Measurements from ENCODE around the gene ABCA8. TPM values are rescaled to one million over a fixed set of nuclear protein-coding genes. Genes with fewer than 3 reads are reported as not detected.

ABCA8 gene
- total RNA-seq, 1 donor from 2014 or later: 2.6 TPM

DNA sequence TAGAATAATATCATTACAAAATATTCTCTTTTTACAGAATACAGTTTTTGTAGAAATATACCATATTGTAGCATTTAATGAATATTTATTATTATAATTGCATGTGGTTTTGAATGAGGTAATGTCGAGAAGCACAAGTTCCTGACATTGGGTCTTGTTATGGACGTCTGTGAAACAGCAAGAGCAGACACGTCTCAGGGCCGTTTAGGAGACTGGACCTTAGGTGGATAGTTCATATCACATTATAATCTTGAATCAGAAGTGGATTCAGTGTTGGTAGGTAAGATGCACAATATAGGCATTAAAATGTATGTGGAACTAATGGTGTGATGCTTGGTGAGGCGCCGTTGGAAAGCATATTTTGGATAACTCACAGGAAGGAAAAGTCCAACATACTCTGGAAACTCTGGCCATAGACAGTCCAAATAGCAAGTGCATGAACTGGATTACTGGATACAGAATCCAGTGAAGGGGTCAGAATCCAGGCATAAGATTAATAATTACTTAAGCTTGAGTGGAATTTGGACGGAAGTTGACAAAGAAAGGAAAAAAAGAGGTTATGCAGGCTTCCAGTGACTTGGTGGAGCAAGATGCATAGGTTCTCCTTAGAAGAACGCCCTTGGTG, 17.2 kb downstream of the ABCA8 start:
- peaks cover 8% of the 10 kb centered on the region for H3K9me3 Mint-ChIP-seq

DNA sequence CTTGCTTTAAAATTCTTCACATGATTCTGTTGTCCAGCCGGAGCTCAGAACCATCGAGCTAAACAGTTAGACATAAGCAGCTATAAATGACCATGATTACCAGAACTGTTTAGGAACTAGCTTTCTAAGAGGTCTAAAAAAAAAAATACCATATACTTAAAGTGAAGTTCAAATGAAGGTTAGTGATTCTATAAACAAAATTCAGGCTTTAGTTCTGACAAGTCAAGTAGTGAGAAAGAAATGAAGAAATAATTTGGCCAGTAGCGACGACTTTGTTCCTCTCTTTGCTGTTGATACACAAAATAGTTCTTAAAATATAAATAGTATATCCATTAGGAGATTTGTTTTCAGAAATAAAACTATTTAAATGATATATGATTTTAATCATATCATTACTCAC, 27.7 kb downstream of the ABCA8 start:
- Mint-ChIP-seq H3K9me3 (no peaks in the 10 kb centered on the region), H3K27me3 (ENCODE audit: low read depth) (peaks cover 17% of the 10 kb centered on the region), H3K36me3 (no peaks in the 10 kb centered on the region), H3K27ac (no peak overlapping the region), H3K4me1 (no peaks in the 10 kb centered on the region), H3K4me3 (no peak overlapping the region)
- no peak for DNase-seq (ENCODE audit: low spot score in 2 of 2, unreplicated experiment in 2 of 2)
- TF ChIP-seq, protein P1, sequence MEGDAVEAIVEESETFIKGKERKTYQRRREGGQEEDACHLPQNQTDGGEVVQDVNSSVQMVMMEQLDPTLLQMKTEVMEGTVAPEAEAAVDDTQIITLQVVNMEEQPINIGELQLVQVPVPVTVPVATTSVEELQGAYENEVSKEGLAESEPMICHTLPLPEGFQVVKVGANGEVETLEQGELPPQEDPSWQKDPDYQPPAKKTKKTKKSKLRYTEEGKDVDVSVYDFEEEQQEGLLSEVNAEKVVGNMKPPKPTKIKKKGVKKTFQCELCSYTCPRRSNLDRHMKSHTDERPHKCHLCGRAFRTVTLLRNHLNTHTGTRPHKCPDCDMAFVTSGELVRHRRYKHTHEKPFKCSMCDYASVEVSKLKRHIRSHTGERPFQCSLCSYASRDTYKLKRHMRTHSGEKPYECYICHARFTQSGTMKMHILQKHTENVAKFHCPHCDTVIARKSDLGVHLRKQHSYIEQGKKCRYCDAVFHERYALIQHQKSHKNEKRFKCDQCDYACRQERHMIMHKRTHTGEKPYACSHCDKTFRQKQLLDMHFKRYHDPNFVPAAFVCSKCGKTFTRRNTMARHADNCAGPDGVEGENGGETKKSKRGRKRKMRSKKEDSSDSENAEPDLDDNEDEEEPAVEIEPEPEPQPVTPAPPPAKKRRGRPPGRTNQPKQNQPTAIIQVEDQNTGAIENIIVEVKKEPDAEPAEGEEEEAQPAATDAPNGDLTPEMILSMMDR (IDR thresholded peaks at IDR 0.05; ENCODE audit: unreplicated experiment): no peak

More for the DNA sequence above, 17.2 kb downstream of the ABCA8 start:
- Mint-ChIP-seq H3K4me3 (no peak overlapping the region), H3K4me1 (no peaks in the 10 kb centered on the region), H3K36me3 (no peaks in the 10 kb centered on the region), H3K27me3 (ENCODE audit: low read depth) (peaks cover 39% of the 10 kb centered on the region), H3K27ac (no peak overlapping the region)
- TF ChIP-seq, protein P1 (IDR thresholded peaks at IDR 0.05; ENCODE audit: unreplicated experiment): no peak
- no peak for DNase-seq (ENCODE audit: low spot score in 2 of 2, unreplicated experiment in 2 of 2)

DNA sequence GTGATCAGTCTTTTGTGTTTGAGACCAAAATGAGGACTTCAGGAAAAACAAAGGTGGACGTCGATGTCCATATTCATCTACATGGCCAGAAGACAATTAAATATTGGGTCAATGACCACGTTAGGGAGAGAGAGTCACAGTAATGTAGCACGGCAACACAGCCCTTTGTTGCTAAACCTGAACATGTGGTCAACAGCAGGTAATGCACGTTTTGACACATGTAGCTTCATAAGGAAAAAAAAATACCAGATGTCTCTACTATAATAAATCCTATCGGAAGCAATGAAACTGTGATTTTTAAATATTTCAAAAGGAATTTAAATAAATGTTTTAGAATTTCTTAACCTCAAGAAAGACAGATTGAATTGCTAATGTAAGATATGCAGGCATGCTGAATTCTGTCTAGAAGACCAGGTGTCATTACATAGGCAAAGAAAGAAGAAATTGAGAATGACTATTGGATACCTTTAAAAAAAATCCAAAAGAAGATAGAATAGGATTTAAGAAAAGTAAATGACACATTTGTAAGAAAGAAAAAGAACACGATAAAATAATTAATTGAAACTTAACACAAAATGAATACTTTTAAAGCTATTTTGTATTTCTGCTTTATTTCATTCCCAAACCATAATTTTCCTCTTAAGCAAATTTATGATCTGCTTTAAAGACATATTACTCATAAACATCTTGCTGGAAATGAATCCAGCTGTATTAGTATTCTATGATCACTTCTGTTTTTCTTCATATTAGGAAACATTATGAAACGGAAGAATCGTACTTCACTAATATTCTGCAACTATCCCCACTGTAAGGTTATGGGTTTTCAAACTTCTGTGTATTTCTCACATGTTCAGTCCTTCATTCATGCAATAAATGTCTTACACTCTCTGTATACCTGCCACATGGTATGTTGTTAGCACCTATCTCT, 30.1 kb downstream of the ABCA8 start:
- H3K27me3 Mint-ChIP-seq (ENCODE audit: low read depth): peaks cover 8% of the 10 kb centered on the region
- no peak overlapping the region for H3K27ac Mint-ChIP-seq
- no peaks in the 10 kb centered on the region for H3K4me1 Mint-ChIP-seq
- no peak for DNase-seq (ENCODE audit: low spot score in 2 of 2, unreplicated experiment in 2 of 2)
- TF ChIP-seq, protein P1 (IDR thresholded peaks at IDR 0.05; ENCODE audit: unreplicated experiment): no peak
- H3K36me3 Mint-ChIP-seq: no peaks in the 10 kb centered on the region
- peaks cover under 1% of the 10 kb centered on the region for H3K9me3 Mint-ChIP-seq
- no peak overlapping the region for H3K4me3 Mint-ChIP-seq

DNA sequence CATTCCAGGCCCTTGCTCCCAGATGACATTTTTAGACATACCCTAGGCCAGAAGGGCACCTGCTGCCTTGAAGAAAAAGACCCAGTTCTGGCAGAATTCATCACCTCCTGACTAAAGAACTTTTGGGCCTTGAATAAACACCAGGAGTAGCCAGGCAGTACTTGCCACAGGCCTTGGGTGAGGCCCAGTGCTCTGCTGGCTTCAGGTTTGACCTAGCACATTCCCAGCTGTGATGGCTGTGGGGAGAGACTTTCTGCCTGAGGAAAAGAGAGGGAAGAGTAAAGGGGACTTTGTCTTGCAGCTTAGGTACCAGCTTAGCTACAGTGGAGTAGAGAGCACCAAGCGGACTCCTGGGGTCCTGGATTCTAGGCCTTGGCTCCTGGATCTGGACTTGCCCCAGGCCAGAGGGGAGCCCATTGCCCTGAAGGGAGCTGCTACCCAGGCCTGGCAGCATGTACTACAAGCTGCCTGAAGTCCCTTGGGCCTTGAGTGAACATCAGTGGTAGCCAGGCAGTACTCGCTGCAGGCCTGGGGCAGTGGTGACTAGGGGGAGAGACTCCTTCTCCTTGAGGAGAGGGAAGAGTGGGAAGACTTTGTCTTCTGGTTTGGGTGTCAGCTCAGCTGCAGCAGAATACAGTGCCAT, 44.3 kb downstream of the ABCA8 start:
- Mint-ChIP-seq H3K4me1 (peaks cover 6% of the 10 kb centered on the region), H3K9me3 (peaks cover 41% of the 10 kb centered on the region), H3K27me3 (ENCODE audit: low read depth) (peaks cover 1% of the 10 kb centered on the region), H3K27ac (no peak overlapping the region), H3K36me3 (peaks cover 3% of the 10 kb centered on the region), H3K4me3 (no peak overlapping the region)
- TF ChIP-seq, protein P1 (IDR thresholded peaks at IDR 0.05; ENCODE audit: unreplicated experiment): no peak
- DNase-seq (ENCODE audit: low spot score in 2 of 2, unreplicated experiment in 2 of 2): no peak

DNA sequence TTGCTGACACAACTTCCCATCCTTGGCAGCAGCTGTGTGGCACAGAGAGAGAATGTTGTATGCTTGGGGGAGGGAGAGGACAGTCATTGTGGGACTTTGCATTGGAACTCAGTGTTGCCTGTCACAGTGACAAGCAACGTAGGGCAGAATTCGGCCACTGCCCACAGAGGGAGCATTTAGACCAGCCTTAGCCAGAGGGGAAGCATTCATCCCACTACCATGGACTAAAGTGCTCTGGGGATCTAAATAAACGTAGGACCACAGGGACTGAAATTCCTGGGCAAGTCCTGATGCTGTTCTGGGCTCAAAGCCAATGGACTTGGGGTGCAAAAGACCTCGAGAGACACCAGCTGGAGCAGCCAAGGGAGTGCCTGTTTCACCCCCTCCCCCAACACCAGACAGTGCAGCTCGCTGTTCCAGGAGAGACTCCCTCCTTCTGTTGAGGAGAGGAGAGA, 44.9 kb downstream of the ABCA8 start:
- no peak overlapping the region for H3K27ac Mint-ChIP-seq
- DNase-seq (ENCODE audit: low spot score in 2 of 2, unreplicated experiment in 2 of 2): no peak
- peaks cover 1% of the 10 kb centered on the region for H3K27me3 Mint-ChIP-seq (ENCODE audit: low read depth)
- no peak overlapping the region for H3K4me3 Mint-ChIP-seq
- H3K4me1 Mint-ChIP-seq: peaks cover 6% of the 10 kb centered on the region
- H3K36me3 Mint-ChIP-seq: peaks cover 3% of the 10 kb centered on the region
- peaks cover 35% of the 10 kb centered on the region for H3K9me3 Mint-ChIP-seq
- TF ChIP-seq, protein P1 (IDR thresholded peaks at IDR 0.05; ENCODE audit: unreplicated experiment): no peak
